Heart left ventricle (tissue), 16 donors: ENCODE results near the gene GRM8. TPM values are rescaled to one million over a fixed set of nuclear protein-coding genes. Genes with fewer than 3 reads are reported as not detected.
A peak's percentile ranks its signal among the peaks of the same experiment; 100 is the strongest.

Experiments
- ATAC-seq, 4 donors: fragments of 200-7000 bp; cut with Tn5 transposase; one replicate each; pipeline ENCODE4 v1.9.1; 2020 to 2022; ENCODE audit warnings: moderate library complexity in 4 of 4, mild to moderate bottlenecking in 3 of 4, moderate number of reproducible peaks in 1 of 4
- DNase-seq, 5 donors: peaks; one replicate each; pipeline ENCODE4 v3.0.0-alpha.2; 2020
- H3K27ac ChIP-seq, 12 donors: fragments of 200-600 bp; sonication (generic) in 4 of 12; one replicate each; pipeline versions ENCODE4 v1.5.0 to v1.8.0; 2016 to 2022; ENCODE audit warnings: mild to moderate bottlenecking in 2 of 12
- H3K27me3 ChIP-seq, 9 donors: fragments of 200-600 bp; sonication (generic) in 2 of 9; one replicate each; pipeline versions ENCODE4 v1.5.1 to v1.8.0; 2016 to 2022; ENCODE audit warnings: mild to moderate bottlenecking in 3 of 9
- H3K36me3 ChIP-seq, 9 donors: fragments of 200-600 bp; sonication (generic) in 2 of 9; one replicate each; pipeline versions ENCODE4 v1.5.0 to v1.8.0; 2018 to 2022; ENCODE audit warnings: mild to moderate bottlenecking in 2 of 9
- H3K4me1 ChIP-seq, 12 donors: fragments of 200-600 bp; sonication (generic) in 4 of 12; one replicate each; pipeline versions ENCODE4 v1.5.0 to v1.8.0; 2016 to 2022; ENCODE audit warnings: mild to moderate bottlenecking in 3 of 12
- H3K4me3 ChIP-seq, 12 donors: fragments of 200-600 bp; sonication (generic) in 4 of 12; one replicate each; pipeline versions ENCODE4 v1.5.0 to v1.8.0; 2017 to 2022; ENCODE audit warnings: mild to moderate bottlenecking in 9 of 12, moderate library complexity in 4 of 12
- H3K9me3 ChIP-seq, 12 donors: fragments of 200-600 bp; sonication (generic) in 4 of 12; one replicate each; pipeline versions ENCODE4 v1.5.0 to v1.8.0; 2016 to 2022; ENCODE audit warnings: mild to moderate bottlenecking in 1 of 12
- CTCF ChIP-seq, 12 donors: fragments of 200-600 bp; sonication (generic) in 4 of 12; IDR thresholded peaks; one replicate each; pipeline versions ENCODE4 v1.5.0 to v1.8.0; 2018 to 2022; ENCODE audit warnings: antibody characterized with exemption in 12 of 12, mild to moderate bottlenecking in 5 of 12
- POLR2A ChIP-seq, 2 donors: fragments of 450-650 bp; IDR thresholded peaks; one replicate each; pipeline ENCODE4 v1.6.1; 2017; ENCODE audit warnings: antibody characterized with exemption in 2 of 2, mild to moderate bottlenecking in 2 of 2, moderate library complexity in 2 of 2
- WGBS, 4 donors: extraction: QIAGEN DNeasy Blood & Tissue Kit in 2 of 4; methylation state at CpG; one replicate each; pipeline versions ENCODE4 v1.1.5 to v1.1.7; 2013 to 2018; 5-methylcytosine and 5-hydroxymethylcytosine counted together
- intact Hi-C, 10 donors: fragments of 100-400 bp; cut with DNase I; formaldehyde crosslinking; loops; one replicate each; pipeline versions ENCODE4 v1.11.1 to v1.14.2; 2022
- polyA plus RNA-seq, 2 donors: library from polyadenylated mRNA; stranded (reverse); fragments of 200-250 nt; gene quantifications; one replicate each; pipeline ENCODE4 v1.2.3, GENCODE V29; 2013
- total RNA-seq, 9 donors: library from RNA; depleted of rRNA in 2 of 9; stranded (reverse); fragments of >200 nt in 2 of 9; fragmentation: NEBNext Ultra II Directional in 3 of 9; extraction: Animal tissue kit (Norgen Biotek cat#: 25700) in 3 of 9; gene quantifications; one replicate each; pipeline versions ENCODE4 v1.1.0 to v1.2.4, GENCODE V29; 2016 to 2023
- donor health status: ischemic (EF 13 %, LVEDD 7.1; RV severe dilation, severe dysfunction).
- donor health status: healthy with polysubstance abuse.
- donor health status: DM: no; HTN: yes; CAD: no.
- donor health status: DM: no; HTN: no; CAD: no.
- donor health status: ischemic (EF 25% LVEDD 6.9; RV normal size, moderate dysfunction).
- donor health status: ischemic (EF 25% LVEDD 5.7; RV mildly dilated, moderate dysfunction).
- donor health status: healthy.
- donor health status: DM: yes; HTN: yes; CAD: no.
- donor health status: ischemic (EF 35%, LVEDD 5.7; RV mildly dilated, moderate dysfunction).
- donor health status: nonischemic (EF 11% LVEDD 7.7; RV severe dilation, severe dysfunction).
- donor health status: DM: yes; HTN: yes; CAD: no.
- donor health status: PGD.
- donor health status: ischemic (EF 29% LVEDD 5.4; RV normal size, mild dysfunction).
- donor health status: nonischemic (EF 23%, LVEDD 6.1; RV moderate dilation, normal function).

Gene GRM8
- total and polyA plus RNA-seq, 11 donors, result 0.21 to 0.75 (median 0.32) TPM; not detected in 5

DNA sequence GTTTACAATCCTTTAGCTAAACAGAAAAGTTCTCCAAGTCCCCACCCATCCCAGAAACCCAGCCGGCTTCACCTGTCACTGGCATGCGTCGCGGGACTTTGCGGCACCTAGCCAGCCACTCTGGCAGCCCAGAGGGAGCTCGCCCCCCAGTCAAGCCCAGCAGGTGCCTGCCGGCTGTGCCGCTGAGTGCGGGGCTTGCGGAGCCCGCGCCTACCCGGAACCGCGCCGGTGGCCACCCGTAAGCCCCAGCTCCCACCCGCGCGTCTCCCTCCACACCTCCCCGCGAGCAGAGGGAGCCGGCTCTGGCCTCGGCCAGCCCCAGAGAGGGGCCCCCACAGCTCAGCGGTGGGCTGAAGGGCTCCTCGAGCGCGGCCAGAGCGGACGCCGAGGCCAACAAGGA lies 446.1 kb downstream of the GRM8 start:
- Histone ChIP-seq H3K9me3 (peaks cover 0 to 18% (median 0%) of the 10 kb centered on the region in 12 donors), H3K36me3 (no peaks in the 10 kb centered on the region), H3K27me3 (peaks cover 0 to 8% (median 0%) of the 10 kb centered on the region in 9 donors), H3K27ac (no peak overlapping the region), H3K4me1 (no peaks in the 10 kb centered on the region), H3K4me3 (no peak overlapping the region)
- TF ChIP-seq CTCF (IDR thresholded peaks at IDR 0.05) (no peak), POLR2A (IDR thresholded peaks at IDR 0.05) (no peak)
- ATAC-seq (no peak), DNase-seq (peak in 1 of 5 donors; percentile 56)
- intact Hi-C loops, result loop anchor here in 5 of 10 donors (10.0 kb wide), 4 partner anchors 88 to 1398 kb away; partner anchors contain the start of gene GRM8 (in 2 of the 5)
- WGBS, 4 donors, result 96 to 98% (median 96%) methylated on average over 11 to 31 of the region's 31 CpGs

GRCh38 chr7:126805351-126805750 lies 447.4 kb downstream of the GRM8 start:
- TF ChIP-seq POLR2A (IDR thresholded peaks at IDR 0.05) (no peak), CTCF (IDR thresholded peaks at IDR 0.05) (no peak)
- Histone ChIP-seq H3K4me3 (no peak overlapping the region), H3K36me3 (no peaks in the 10 kb centered on the region), H3K27ac (no peak overlapping the region), H3K9me3 (peaks cover 0 to 10% (median 0%) of the 10 kb centered on the region in 12 donors), H3K4me1 (no peaks in the 10 kb centered on the region), H3K27me3 (peaks cover 0 to 8% (median 0%) of the 10 kb centered on the region in 9 donors)
- no peak for DNase-seq
- no peak for ATAC-seq
- intact Hi-C loops, result loop anchor here in 5 of 10 donors (10.0 kb wide), 4 partner anchors 89 to 1399 kb away; partner anchors contain the start of gene GRM8 (in 2 of the 5)
- WGBS, 4 donors, result 93 to 100% (median 95%) methylated on average over 1 of the region's 1 CpG

GRCh38 chr7:126804604-126805003 lies 448.1 kb downstream of the GRM8 start:
- Histone ChIP-seq H3K9me3 (peaks cover 0 to 10% (median 0%) of the 10 kb centered on the region in 12 donors), H3K4me1 (no peaks in the 10 kb centered on the region), H3K4me3 (no peak overlapping the region), H3K27ac (no peak overlapping the region), H3K27me3 (peaks cover 0 to 8% (median 0%) of the 10 kb centered on the region in 9 donors), H3K36me3 (no peaks in the 10 kb centered on the region)
- ATAC-seq, result no peak
- intact Hi-C loops, result loop anchor here in 5 of 10 donors (5.0 to 10.0 kb wide), 5 partner anchors 90 to 1400 kb away; partner anchors contain the start of gene GRM8 (in 4 of the 5)
- 30 to 53% (median 38%) methylated on average over 2 of the region's 2 CpGs for whole genome bisulfite sequencing, 4 donors
- no peak for TF ChIP-seq POLR2A (IDR thresholded peaks at IDR 0.05)
- no peak for TF ChIP-seq CTCF (IDR thresholded peaks at IDR 0.05)
- no peak for DNase-seq

GRCh38 chr7:126803990-126804389 lies 448.8 kb downstream of the GRM8 start:
- DNase-seq (no peak), ATAC-seq (no peak)
- no peaks in the 10 kb centered on the region for H3K4me1 ChIP-seq
- no peak overlapping the region for H3K4me3 ChIP-seq
- TF ChIP-seq CTCF (IDR thresholded peaks at IDR 0.05) (no peak), POLR2A (IDR thresholded peaks at IDR 0.05) (no peak)
- intact Hi-C loops, result loop anchor here in 5 of 10 donors (5.0 to 10.0 kb wide), 5 partner anchors 91 to 1401 kb away; partner anchors contain the start of gene GRM8 (in 4 of the 5)
- H3K36me3 ChIP-seq, result no peaks in the 10 kb centered on the region
- no peak overlapping the region for H3K27ac ChIP-seq
- WGBS, 4 donors, result 40 to 46% (median 44%) methylated on average over 2 of the region's 2 CpGs
- H3K9me3 ChIP-seq, result peaks cover 0 to 10% (median 0%) of the 10 kb centered on the region in 12 donors
- peaks cover 0 to 8% (median 0%) of the 10 kb centered on the region in 9 donors for H3K27me3 ChIP-seq
